Prostate gland (tissue), 2 donors: ENCODE results near the gene GPR158. TPM values are rescaled to one million over a fixed set of nuclear protein-coding genes. Genes with fewer than 3 reads are reported as not detected.

Experiments used
- DNase-seq: peaks from one replicate; pipeline ENCODE4 v3.0.0-alpha.2; 2019; ENCODE audit warnings: low spot score
- H3K27ac ChIP-seq, 2 donors: fragments of 200-600 bp; sonication (generic); 2 replicates each; pipeline ENCODE4 v1.5.1; 2017 to 2019
- H3K27me3 ChIP-seq: fragments of 200-600 bp; sonication (generic); replicated peaks from 2 replicates; pipeline ENCODE4 v1.5.1; 2019; ENCODE audit not compliant: insufficient read depth
- H3K36me3 ChIP-seq, 2 donors: fragments of 200-600 bp; sonication (generic); 1 replicate in 1 of 2; 2 replicates in 1 of 2; pipeline versions ENCODE4 v1.5.1 to v1.8.1; 2017 to 2019
- H3K4me1 ChIP-seq: fragments of 200-600 bp; sonication (generic); replicated peaks from 2 replicates; pipeline ENCODE4 v1.5.1; 2019
- H3K4me3 ChIP-seq, 2 donors: fragments of 200-600 bp; sonication (generic); 2 replicates each; pipeline ENCODE4 v1.5.1; 2017 to 2019
- H3K9me3 ChIP-seq: fragments of 200-600 bp; sonication (generic); 2 replicates; pipeline ENCODE4 v1.5.1; 2017
- POLR2A ChIP-seq: fragments of 450-650 bp; IDR thresholded peaks from one replicate; pipeline ENCODE4 v1.6.1; 2016; ENCODE audit warnings: antibody characterized with exemption, mild to moderate bottlenecking
- POLR2AphosphoS5 ChIP-seq: sonication (generic); formaldehyde crosslinking; IDR thresholded peaks from one replicate; pipeline ENCODE4 v1.6.1; 2017; ENCODE audit warnings: antibody characterized with exemption
- WGBS: methylation state at CpG from one replicate; pipeline ENCODE4 v1.1.5; 2018; 5-methylcytosine and 5-hydroxymethylcytosine counted together
- intact Hi-C: fragments of 100-400 bp; cut with DNase I; formaldehyde crosslinking; loops from one replicate; pipeline ENCODE4 v1.14.2; 2022
- total RNA-seq, 2 donors: library from RNA; depleted of rRNA; stranded (reverse); fragments of >200 nt; gene quantifications; one replicate each; pipeline ENCODE4 v1.1.0, GENCODE V29; 2016
- TF ChIP-seq, protein P1 (sequence below), 4 experiments: fragments of 200-600 bp in 2 of 4; fragments of 450-650 bp in 2 of 4; sonication (generic) in 2 of 4; IDR thresholded peaks; 1 replicate in 3 of 4; 2 replicates in 1 of 4; pipeline ENCODE4 v1.5.1; 2016 to 2019; ENCODE audit warnings: antibody characterized with exemption in 4 of 4, mild to moderate bottlenecking in 2 of 4, moderate library complexity in 2 of 4

Gene GPR158
- total RNA-seq, 2 donors from 2014 or later, result 0.36 to 1.5 TPM

DNA sequence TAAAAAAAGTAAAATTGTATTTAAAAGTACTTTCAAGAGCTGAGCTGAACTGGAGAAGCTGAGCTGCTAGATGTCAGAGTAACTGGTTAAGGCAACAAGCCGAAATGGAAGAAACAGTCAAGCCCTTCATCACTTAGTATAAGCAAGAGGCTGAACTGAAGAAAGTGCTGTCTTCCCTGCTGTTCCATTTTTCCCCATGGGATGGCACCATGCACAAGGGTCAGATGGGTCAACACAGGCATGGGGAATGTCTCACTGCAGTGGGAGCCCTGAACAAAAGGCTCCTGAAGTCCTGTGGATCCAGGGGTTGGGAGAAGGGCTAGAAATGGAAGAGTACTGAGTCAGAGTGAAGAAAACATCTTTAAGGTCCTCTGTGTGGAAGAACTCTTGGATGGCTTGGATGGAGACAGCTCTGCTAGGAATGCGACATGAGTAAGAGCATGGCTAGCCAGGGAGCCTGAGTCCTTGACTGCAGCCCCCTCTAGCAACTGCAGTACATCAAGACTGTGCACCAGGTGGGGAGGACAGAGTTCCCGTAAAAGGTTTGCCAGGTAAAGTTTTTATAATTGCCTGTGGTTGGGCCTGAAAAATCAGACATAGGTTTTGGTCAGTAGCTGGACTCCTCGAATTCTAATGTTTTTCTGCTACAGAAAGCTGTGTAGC, 348.3 kb downstream of the GPR158 start:
- Histone ChIP-seq H3K36me3 (no peaks in the 10 kb centered on the region), H3K9me3 (no peaks in the 10 kb centered on the region), H3K4me1 (no peaks in the 10 kb centered on the region), H3K4me3 (no peak overlapping the region), H3K27me3 (no peaks in the 10 kb centered on the region), H3K27ac (no peak overlapping the region)
- DNase-seq, result no peak
- intact Hi-C loops, result no loop called here
- WGBS, result 84% methylated on average over 4 of the region's 4 CpGs
- TF ChIP-seq POLR2AphosphoS5 (no peak), POLR2A (no peak)
- TF ChIP-seq, protein P1, sequence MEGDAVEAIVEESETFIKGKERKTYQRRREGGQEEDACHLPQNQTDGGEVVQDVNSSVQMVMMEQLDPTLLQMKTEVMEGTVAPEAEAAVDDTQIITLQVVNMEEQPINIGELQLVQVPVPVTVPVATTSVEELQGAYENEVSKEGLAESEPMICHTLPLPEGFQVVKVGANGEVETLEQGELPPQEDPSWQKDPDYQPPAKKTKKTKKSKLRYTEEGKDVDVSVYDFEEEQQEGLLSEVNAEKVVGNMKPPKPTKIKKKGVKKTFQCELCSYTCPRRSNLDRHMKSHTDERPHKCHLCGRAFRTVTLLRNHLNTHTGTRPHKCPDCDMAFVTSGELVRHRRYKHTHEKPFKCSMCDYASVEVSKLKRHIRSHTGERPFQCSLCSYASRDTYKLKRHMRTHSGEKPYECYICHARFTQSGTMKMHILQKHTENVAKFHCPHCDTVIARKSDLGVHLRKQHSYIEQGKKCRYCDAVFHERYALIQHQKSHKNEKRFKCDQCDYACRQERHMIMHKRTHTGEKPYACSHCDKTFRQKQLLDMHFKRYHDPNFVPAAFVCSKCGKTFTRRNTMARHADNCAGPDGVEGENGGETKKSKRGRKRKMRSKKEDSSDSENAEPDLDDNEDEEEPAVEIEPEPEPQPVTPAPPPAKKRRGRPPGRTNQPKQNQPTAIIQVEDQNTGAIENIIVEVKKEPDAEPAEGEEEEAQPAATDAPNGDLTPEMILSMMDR (IDR thresholded peaks at IDR 0.05), result no peak

DNA sequence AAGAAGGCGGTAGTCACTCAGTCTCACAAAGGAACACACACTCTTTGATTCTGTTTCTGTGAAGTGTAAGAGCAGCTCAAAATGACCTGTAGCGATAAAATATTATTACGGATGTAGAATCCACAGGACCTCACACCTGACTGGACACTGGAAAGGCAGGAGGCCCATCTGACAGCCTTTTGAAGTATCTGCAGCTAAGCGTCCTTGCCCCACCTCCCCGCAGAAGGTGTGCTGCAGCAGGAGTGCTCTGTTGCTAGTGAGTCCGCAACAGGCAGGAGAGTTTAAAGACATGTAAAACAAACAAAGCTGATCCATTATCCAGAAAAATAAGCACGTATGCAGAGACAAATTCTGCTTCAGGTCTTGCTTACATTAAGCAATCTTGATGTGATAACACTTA, 355.5 kb downstream of the GPR158 start:
- no peak for DNase-seq

DNA sequence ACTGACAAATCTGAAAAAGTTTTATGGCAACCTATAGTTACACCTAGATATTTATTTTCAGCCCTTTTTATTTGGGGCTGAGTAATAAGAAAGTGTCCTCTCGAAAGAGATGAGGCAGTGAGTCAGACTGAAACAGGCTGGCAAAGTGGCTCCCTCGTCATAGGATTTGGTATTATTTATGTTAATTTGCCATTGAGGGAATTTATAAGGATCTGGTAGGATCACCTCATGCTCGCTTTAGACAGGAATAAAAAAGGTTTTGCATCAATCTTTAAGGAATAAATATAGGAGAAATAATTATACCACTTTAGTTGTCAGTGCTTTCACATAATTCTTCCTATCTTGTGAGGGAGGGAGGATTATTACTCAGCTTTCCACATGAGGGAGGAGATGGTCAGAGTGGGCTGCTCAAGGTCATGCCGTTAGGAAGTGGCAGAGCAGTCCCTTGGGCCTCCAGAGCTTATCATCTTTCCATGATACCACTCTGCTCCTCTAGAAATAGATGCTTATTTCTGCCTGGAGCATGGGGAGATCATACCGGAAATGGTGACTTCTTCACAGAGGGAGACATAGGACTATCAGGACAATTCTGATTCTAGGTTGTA, 356.8 kb downstream of the GPR158 start:
- 69% methylated on average over 5 of the region's 5 CpGs for WGBS
- no peaks in the 10 kb centered on the region for H3K36me3 ChIP-seq
- TF ChIP-seq POLR2AphosphoS5 (no peak), POLR2A (no peak)
- TF ChIP-seq, protein P1 (IDR thresholded peaks at IDR 0.05), result no peak
- H3K4me3 ChIP-seq, result no peak overlapping the region
- H3K27me3 ChIP-seq, result no peaks in the 10 kb centered on the region
- H3K27ac ChIP-seq, result no peak overlapping the region
- no peaks in the 10 kb centered on the region for H3K9me3 ChIP-seq
- intact Hi-C loops, result no loop called here
- DNase-seq, result no peak
- no peaks in the 10 kb centered on the region for H3K4me1 ChIP-seq

More for the DNA sequence above, 355.5 kb downstream of the GPR158 start:
- 46% methylated on average over 7 of the region's 7 CpGs for WGBS
- Histone ChIP-seq H3K27ac (no peak overlapping the region), H3K27me3 (no peaks in the 10 kb centered on the region), H3K9me3 (no peaks in the 10 kb centered on the region), H3K36me3 (no peaks in the 10 kb centered on the region), H3K4me1 (no peaks in the 10 kb centered on the region), H3K4me3 (no peak overlapping the region)
- no peak for TF ChIP-seq POLR2AphosphoS5
- TF ChIP-seq, protein P1 (IDR thresholded peaks at IDR 0.05), result no peak
- TF ChIP-seq POLR2A, result no peak
- intact Hi-C loops, result no loop called here

DNA sequence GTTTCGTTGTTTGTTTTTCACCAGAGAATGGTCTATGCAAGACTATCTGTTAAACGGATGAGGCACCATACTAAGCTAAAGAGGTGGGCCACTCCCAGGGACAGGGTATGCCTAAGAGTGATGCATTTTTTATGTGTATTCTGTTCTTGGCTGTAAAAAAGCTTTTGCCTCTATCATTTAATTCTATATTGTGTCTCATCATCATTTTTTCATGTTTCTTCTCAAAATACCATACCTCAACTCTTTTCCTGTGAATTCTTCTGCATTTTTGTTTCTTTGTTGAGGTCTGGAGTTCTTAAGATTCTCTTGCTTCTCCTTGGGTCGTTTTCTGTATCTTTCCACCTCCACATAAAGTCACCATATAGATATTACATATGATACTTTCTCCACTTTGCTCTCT, 357.4 kb downstream of the GPR158 start:
- Histone ChIP-seq H3K9me3 (no peaks in the 10 kb centered on the region), H3K27ac (no peak overlapping the region), H3K36me3 (no peaks in the 10 kb centered on the region), H3K4me1 (no peaks in the 10 kb centered on the region), H3K4me3 (no peak overlapping the region), H3K27me3 (no peaks in the 10 kb centered on the region)
- 62% methylated on average over 3 of the region's 3 CpGs for WGBS
- intact Hi-C loops, result no loop called here
- TF ChIP-seq, protein P1 (IDR thresholded peaks at IDR 0.05), result no peak
- no peak for TF ChIP-seq POLR2AphosphoS5
- no peak for TF ChIP-seq POLR2A
- no peak for DNase-seq

DNA sequence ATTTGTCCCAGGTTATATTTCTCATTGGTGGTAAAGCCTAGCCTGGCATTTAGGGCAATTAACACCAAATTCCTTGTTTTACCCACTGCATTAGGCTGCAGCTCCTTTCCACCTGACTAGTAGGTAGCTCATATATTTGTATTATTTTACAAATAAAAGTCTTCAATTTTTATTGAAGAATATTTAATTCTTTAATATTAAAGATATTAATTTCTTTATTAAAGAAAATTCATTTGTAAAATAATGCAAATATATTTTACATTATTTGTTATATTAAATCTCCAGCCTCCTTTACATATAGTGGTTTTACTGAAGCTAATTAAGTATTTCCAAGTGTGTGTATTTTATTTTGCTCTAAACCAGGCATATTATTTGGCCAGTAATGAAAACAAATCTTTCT, 361.2 kb downstream of the GPR158 start:
- Histone ChIP-seq H3K4me3 (no peak overlapping the region), H3K36me3 (no peaks in the 10 kb centered on the region), H3K4me1 (no peaks in the 10 kb centered on the region), H3K27me3 (no peaks in the 10 kb centered on the region), H3K27ac (no peak overlapping the region), H3K9me3 (no peaks in the 10 kb centered on the region)
- TF ChIP-seq, protein P1 (IDR thresholded peaks at IDR 0.05), result no peak
- no peak for TF ChIP-seq POLR2AphosphoS5
- no peak for TF ChIP-seq POLR2A
- DNase-seq, result no peak
- intact Hi-C loops, result no loop called here
